ENCODE data around the gene ASTN2. TPM values are rescaled to one million over a fixed set of nuclear protein-coding genes. Genes with fewer than 3 reads are reported as not detected.

The ASTN2 gene
- total RNA-seq, 1 experiment from 2014 or later: 1.8 TPM

- peaks cover 12% of the 10 kb centered on the region for H3K4me1 ChIP-seq (replicated peaks)
- no peaks in the 10 kb centered on the region for H3K9me3 ChIP-seq (replicated peaks)
- H3K27ac ChIP-seq: no peak overlapping the region
- H3K36me3 ChIP-seq: no peaks in the 10 kb centered on the region
- DNase-seq (ENCODE audit: low read depth in 1 of 2, low spot score in 2 of 2): no peak
- H3K27me3 ChIP-seq (replicated peaks): no peaks in the 10 kb centered on the region
- H3K4me3 ChIP-seq: no peak overlapping the region
Measured at GRCh38 chr9:117095081-117095480, 319.8 kb downstream of the ASTN2 start.

DNA sequence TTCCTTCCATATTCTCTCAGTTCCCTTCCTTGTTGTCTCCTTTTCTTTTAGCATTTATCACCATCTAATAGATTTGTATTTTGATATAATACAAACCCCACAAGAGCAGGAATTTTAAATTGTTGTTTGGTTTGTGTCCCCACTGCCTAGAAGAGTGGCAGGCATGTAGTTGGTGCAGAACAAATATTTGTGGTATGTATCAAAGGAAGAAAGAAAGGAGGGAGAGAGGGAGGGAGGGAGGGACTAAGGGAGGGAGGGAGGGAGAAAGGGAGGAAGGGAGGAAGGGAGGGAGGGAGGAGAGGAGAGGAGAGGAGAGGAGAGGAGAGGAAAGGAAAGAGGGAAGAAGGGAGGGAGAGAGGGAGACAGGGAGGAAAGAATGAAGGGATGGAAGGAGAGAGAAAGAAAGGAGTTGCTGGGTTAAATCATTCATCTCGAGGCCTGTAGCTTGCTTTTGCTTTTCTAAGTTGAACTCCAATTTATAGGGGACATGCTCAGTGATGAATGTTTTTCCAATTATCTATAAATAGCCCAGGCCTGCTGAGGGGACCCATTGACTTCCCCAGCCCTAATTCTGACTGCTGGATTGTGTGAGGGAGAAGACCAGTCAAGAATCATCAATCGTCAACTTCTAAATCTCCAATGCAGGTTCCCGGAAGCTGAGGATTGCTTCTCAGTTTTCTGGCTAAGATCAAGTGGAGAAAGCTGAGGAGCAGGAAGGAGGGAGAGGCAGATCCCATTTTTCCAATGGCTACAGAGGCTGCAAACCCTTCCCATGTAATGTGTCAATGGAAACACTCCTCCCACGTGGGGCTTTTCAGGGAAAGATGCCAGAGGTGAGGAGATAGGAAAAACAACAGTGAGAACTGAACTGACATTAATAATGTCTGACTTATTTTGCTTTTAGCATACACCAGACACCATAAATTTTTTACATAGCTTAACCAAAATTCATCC, 320.7 kb downstream of the ASTN2 start:
- H3K27ac ChIP-seq: no peak overlapping the region
- DNase-seq (ENCODE audit: low read depth in 1 of 2, low spot score in 2 of 2): no peak
- H3K9me3 ChIP-seq (replicated peaks): no peaks in the 10 kb centered on the region
- no peaks in the 10 kb centered on the region for H3K36me3 ChIP-seq
- no peak overlapping the region for H3K4me3 ChIP-seq
- H3K27me3 ChIP-seq (replicated peaks): no peaks in the 10 kb centered on the region
- peaks cover 12% of the 10 kb centered on the region for H3K4me1 ChIP-seq (replicated peaks)

GRCh38 chr9:117092582-117092981, 322.3 kb downstream of the ASTN2 start:
- Histone ChIP-seq H3K27ac (no peak overlapping the region), H3K4me1 (replicated peaks) (peaks cover 12% of the 10 kb centered on the region), H3K36me3 (no peaks in the 10 kb centered on the region), H3K27me3 (replicated peaks) (no peaks in the 10 kb centered on the region), H3K4me3 (no peak overlapping the region), H3K9me3 (replicated peaks) (no peaks in the 10 kb centered on the region)
- no peak for DNase-seq (ENCODE audit: low read depth in 1 of 2, low spot score in 2 of 2)

DNA sequence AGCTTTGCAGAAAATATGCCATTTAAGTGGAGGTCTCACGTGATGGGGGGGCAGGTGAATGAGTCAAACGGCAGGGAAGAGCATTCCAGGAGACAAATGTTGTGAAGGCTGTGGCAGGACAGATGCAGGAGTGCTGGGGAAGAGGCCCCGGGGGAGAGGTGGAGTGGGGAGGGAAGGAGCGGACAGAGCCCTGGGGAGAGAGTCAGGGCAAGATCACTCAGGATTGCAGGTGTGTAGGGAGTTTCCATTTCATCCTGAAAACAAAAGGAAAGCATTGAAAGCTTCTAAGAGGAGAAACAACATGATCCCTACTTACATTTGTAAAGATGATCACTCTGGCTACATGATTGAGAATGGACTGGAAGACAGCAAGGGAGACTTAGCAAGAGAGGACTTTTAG, 323.3 kb downstream of the ASTN2 start:
- Histone ChIP-seq H3K27me3 (replicated peaks) (no peaks in the 10 kb centered on the region), H3K4me1 (replicated peaks) (peaks cover 12% of the 10 kb centered on the region), H3K4me3 (no peak overlapping the region), H3K36me3 (no peaks in the 10 kb centered on the region), H3K27ac (no peak overlapping the region), H3K9me3 (replicated peaks) (no peaks in the 10 kb centered on the region)
- no peak for DNase-seq (ENCODE audit: low read depth in 1 of 2, low spot score in 2 of 2)

DNA sequence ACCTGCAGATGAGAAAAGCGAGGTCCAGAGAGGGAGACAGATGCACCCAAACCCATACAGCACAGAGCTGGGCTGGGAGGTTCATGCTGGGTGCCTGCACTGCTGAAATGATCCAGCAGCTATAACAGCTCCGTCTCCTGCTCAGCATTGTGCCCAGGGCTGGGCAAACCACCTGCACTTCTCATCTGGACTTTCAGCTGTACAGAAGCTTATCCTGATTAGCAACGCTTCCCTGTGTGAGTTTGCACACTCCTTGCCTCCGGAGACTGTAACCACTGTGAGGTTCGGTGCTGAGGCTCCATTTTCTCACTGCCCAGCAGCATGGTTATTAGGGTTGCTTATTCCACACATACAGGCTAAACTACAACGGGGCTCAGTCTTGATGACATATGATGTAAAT, 326.1 kb downstream of the ASTN2 start:
- no peaks in the 10 kb centered on the region for H3K9me3 ChIP-seq (replicated peaks)
- no peaks in the 10 kb centered on the region for H3K36me3 ChIP-seq
- DNase-seq (ENCODE audit: low read depth in 1 of 2, low spot score in 2 of 2): no peak
- H3K27ac ChIP-seq: no peak overlapping the region
- no peak overlapping the region for H3K4me3 ChIP-seq
- H3K4me1 ChIP-seq (replicated peaks): peaks cover 12% of the 10 kb centered on the region
- H3K27me3 ChIP-seq (replicated peaks): no peaks in the 10 kb centered on the region

DNA sequence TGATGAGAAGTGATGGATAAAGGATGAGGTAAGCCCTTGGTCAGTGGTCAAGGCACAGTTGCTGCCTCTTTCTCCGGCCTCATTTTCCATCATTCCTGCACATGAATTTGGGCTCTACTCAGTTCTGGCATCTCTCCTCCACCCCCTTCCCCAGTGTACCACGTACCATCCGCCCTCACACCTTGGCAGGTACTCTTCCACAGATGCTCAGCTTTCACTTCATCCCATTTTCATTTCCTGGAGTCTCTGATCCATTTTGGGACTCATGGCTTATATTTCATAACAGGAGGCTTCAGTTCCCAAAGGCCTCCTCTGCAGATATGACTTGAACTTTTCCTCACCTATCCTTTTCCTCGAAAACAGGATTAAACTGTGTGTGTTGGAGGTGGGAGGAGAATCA, 326.7 kb downstream of the ASTN2 start:
- no peaks in the 10 kb centered on the region for H3K36me3 ChIP-seq
- H3K4me3 ChIP-seq: no peak overlapping the region
- no peaks in the 10 kb centered on the region for H3K27me3 ChIP-seq (replicated peaks)
- H3K9me3 ChIP-seq (replicated peaks): no peaks in the 10 kb centered on the region
- H3K4me1 ChIP-seq (replicated peaks): peaks cover 8% of the 10 kb centered on the region
- no peak for DNase-seq (ENCODE audit: low read depth in 1 of 2, low spot score in 2 of 2)
- no peak overlapping the region for H3K27ac ChIP-seq

DNA sequence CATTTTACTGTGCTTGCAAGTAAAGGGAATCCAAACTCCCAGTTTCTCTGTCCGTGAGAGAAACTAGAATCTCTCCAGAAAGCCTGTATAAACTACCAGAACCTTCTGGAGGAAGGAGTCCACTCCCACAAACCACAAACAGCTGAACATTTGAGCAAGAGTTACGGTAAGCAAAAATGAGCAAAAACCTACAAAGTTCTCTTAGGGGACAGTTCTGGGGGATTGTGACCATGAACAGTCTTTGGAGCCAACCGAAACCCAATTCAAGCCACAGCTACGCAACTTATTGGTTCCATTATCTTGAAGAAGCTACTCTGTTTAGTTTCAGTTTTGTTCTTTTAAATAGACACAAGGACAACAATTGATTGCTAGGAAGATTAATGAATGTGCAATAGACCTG, 330.6 kb downstream of the ASTN2 start:
- Histone ChIP-seq H3K27me3 (replicated peaks) (no peaks in the 10 kb centered on the region), H3K4me1 (replicated peaks) (no peaks in the 10 kb centered on the region), H3K36me3 (no peaks in the 10 kb centered on the region), H3K27ac (no peak overlapping the region), H3K9me3 (replicated peaks) (no peaks in the 10 kb centered on the region), H3K4me3 (no peak overlapping the region)
- no peak for DNase-seq (ENCODE audit: low read depth in 1 of 2, low spot score in 2 of 2)

- no peaks in the 10 kb centered on the region for H3K9me3 ChIP-seq (replicated peaks)
- no peak for DNase-seq (ENCODE audit: low read depth in 1 of 2, low spot score in 2 of 2)
- no peak overlapping the region for H3K27ac ChIP-seq
- H3K27me3 ChIP-seq (replicated peaks): no peaks in the 10 kb centered on the region
- H3K36me3 ChIP-seq: no peaks in the 10 kb centered on the region
- H3K4me3 ChIP-seq: no peak overlapping the region
- no peaks in the 10 kb centered on the region for H3K4me1 ChIP-seq (replicated peaks)
Measured at GRCh38 chr9:117083559-117083958, 331.3 kb downstream of the ASTN2 start.

DNA sequence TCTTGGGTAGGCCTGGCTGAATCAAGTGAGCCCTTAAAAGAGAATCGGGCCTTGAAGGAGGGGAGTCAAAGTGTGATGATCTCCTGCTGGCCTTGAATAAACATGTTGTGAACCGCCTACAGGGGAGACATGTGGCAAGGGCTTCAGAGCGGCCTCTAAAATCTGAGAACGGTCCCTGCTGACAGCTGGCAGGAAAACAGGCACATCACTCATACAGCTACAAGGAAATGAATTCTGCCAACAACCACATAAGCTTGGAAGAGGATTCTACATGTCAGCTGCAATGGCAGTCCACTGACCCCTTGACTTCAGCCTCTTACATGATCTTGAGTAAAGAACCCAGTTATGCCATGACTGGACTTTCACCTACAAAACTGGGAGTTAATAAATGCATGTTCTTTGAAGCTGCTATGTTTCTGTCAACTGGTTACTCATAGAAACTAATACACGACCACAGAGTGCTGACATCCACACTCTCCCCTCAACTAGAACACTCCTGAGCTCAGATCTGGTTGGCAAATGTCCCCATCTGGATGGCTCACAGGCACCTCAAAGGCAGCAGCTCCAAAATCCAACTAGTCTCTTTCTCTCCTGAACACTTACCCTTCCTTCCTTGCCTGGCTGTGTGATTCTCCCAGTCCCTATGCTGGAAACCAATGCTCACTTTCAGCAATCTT, 333.1 kb downstream of the ASTN2 start:
- DNase-seq (ENCODE audit: low read depth in 1 of 2, low spot score in 2 of 2): no peak
- no peak overlapping the region for H3K4me3 ChIP-seq
- H3K27ac ChIP-seq: no peak overlapping the region
- no peaks in the 10 kb centered on the region for H3K4me1 ChIP-seq (replicated peaks)
- H3K27me3 ChIP-seq (replicated peaks): no peaks in the 10 kb centered on the region
- no peaks in the 10 kb centered on the region for H3K36me3 ChIP-seq
- no peaks in the 10 kb centered on the region for H3K9me3 ChIP-seq (replicated peaks)

DNA sequence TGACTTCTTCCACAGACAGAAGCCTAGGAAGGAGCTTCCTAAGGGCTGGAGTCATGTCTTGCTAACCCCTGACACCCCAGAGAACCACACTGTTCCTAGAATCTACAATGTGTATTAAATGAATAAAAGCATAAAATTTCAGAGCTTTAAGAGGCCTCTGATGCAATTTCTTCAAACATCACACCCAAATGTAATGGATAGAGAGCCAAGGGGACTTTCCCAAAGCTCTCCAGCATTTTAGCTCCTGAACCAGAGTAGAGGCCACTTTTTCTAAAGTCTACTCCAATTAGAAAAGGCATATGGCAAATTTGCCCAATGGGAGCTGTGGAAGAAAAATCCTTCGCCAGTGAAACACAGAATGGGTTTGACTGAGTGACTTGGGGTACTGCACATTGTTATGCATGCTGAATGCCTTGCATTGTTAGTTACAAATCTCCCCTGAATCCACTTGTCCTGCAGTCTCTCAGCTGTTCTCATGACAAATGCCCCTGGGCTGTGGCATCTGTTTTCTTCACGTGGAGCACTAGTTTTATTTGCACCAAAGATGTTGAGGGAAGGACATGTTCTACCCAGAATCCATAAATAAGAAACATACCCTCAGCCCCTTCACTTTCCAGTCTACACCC, 334.0 kb downstream of the ASTN2 start:
- H3K27ac ChIP-seq: no peak overlapping the region
- no peaks in the 10 kb centered on the region for H3K36me3 ChIP-seq
- no peak for DNase-seq (ENCODE audit: low read depth in 1 of 2, low spot score in 2 of 2)
- no peak overlapping the region for H3K4me3 ChIP-seq
- H3K9me3 ChIP-seq (replicated peaks): no peaks in the 10 kb centered on the region
- H3K4me1 ChIP-seq (replicated peaks): no peaks in the 10 kb centered on the region
- H3K27me3 ChIP-seq (replicated peaks): no peaks in the 10 kb centered on the region

DNA sequence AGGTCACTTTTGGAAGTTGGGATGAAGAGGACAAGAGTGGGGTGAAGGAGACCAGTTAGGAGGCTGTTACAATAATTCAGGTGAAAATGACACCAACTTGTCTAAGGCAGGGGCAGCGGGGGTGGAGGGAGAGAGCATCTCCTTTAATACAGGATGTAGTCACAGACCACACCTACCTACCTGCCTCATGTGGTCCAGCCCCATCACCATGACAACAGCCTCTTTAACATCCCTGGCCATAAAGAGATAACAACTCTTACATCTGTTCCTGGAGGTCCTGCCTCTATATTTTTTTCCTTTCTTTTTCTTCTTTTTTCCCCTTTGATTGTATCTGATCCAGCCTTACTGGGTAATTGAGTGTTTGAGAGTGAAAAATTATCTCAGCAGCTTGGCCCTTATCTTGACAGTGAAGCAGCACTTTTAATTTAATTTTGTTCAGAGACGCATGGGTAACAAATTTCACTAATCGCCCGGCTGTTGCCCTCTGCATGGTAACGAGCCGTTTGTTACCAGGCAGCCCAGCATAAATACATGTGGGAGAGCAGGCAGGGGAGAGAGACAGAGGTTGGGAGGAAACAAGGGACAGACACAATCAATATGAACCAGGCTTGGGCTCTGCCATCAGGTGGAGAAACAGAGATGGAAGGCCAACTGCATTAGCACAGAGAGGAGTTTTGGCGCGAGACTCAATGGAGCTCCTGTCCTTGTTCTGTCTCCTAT, 338.1 kb downstream of the ASTN2 start:
- Histone ChIP-seq H3K27me3 (replicated peaks) (no peaks in the 10 kb centered on the region), H3K4me1 (replicated peaks) (no peaks in the 10 kb centered on the region), H3K4me3 (no peak overlapping the region), H3K27ac (no peak overlapping the region), H3K9me3 (replicated peaks) (no peaks in the 10 kb centered on the region), H3K36me3 (no peaks in the 10 kb centered on the region)
- no peak for DNase-seq (ENCODE audit: low read depth in 1 of 2, low spot score in 2 of 2)

DNA sequence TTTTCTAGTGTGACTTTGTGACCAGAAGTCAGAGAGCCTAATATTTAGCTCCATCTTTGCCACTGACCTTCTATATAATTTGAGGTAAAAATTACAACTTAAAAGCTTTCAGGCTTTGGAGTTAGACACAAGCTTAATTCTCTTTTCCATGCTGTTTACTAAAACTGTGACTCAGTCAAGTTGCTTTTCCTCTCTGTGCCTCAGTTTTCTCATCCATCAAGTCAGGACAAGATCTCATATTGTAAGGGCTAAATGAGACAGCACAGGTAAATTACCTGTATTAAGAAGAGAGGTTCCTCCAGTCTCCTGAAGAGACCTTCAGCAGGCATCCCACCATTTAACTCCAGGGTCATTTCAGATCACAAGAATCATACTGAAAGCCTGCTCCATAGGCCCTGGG, 339.2 kb downstream of the ASTN2 start:
- Histone ChIP-seq H3K27me3 (replicated peaks) (no peaks in the 10 kb centered on the region), H3K9me3 (replicated peaks) (no peaks in the 10 kb centered on the region), H3K27ac (no peak overlapping the region), H3K36me3 (no peaks in the 10 kb centered on the region), H3K4me1 (replicated peaks) (no peaks in the 10 kb centered on the region), H3K4me3 (no peak overlapping the region)
- DNase-seq (ENCODE audit: low read depth in 1 of 2, low spot score in 2 of 2): no peak

DNA sequence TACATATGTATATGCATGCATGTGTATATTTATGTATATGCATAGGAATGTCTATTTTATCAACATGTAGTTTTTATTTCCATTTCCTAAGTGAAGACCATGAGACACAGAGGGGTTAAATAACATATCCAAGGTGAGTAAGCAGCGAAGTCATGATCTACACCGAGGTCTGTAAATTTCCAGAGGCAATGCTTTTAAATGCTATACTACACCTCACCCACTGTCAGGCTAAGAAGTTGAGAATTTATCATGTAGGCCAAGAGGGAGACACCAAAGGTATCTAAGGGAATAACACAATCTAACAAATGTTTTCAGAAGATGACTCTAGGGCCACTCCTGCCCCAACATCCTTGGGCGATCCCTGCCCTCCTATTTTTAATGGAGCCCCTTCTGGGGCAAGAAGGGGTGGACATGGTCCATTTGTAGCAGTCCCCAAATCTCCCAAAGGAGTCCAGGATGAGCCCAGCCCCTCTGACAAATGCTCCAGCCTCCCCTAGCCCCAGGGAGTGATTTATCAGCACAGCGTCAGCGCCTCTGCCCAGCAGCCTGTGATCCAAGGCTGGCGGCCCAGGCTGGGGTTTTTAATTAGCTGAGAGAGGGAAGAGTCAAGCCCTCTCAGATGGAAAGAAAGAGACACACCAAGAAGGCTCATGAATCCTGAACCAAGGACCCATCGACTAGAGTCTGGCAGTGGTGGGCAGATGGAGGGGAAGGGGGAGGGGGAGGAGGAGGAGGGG, 339.9 kb downstream of the ASTN2 start:
- Histone ChIP-seq H3K4me1 (replicated peaks) (no peaks in the 10 kb centered on the region), H3K27ac (no peak overlapping the region), H3K4me3 (no peak overlapping the region), H3K27me3 (replicated peaks) (no peaks in the 10 kb centered on the region), H3K36me3 (no peaks in the 10 kb centered on the region), H3K9me3 (replicated peaks) (no peaks in the 10 kb centered on the region)
- no peak for DNase-seq (ENCODE audit: low read depth in 1 of 2, low spot score in 2 of 2)
